Naive B cell (primary cell): ENCODE results near the gene LRRC28. TPM values are rescaled to one million over a fixed set of nuclear protein-coding genes. Genes with fewer than 3 reads are reported as not detected.

ENCODE experiments used
- ATAC-seq, 2 donors: fragments of 150-1000 bp; cut with Tn5 transposase; 2 replicates each; pipeline ENCODE4 v1.10.0; 2021; ENCODE audit warnings: low read depth in 2 of 2, mild to moderate bottlenecking in 2 of 2, moderate library complexity in 2 of 2
- DNase-seq: peaks from one replicate; pipeline ENCODE4 v3.0.0; 2022
- H3K27ac Mint-ChIP-seq, 6 donors: one replicate each; pipeline ENCODE4 v1.8.0; 2020 to 2022; ENCODE audit warnings: mild to moderate bottlenecking in 6 of 6, mixed read lengths in 6 of 6, moderate library complexity in 5 of 6, inconsistent platforms in 2 of 6
- H3K27me3 Mint-ChIP-seq, 3 donors: one replicate each; pipeline ENCODE4 v1.8.0; 2021 to 2022; ENCODE audit warnings: mixed read lengths in 3 of 3, mild to moderate bottlenecking in 1 of 3
- H3K36me3 Mint-ChIP-seq, 2 donors: one replicate each; pipeline ENCODE4 v1.8.0; 2020 to 2022; ENCODE audit warnings: mixed read lengths in 2 of 2, inconsistent platforms in 1 of 2, mild to moderate bottlenecking in 1 of 2
- H3K4me1 Mint-ChIP-seq, 3 donors: one replicate each; pipeline ENCODE4 v1.8.0; 2020 to 2022; ENCODE audit warnings: mixed read lengths in 3 of 3, inconsistent platforms in 1 of 3, mild to moderate bottlenecking in 1 of 3, moderate library complexity in 1 of 3
- H3K4me3 Mint-ChIP-seq, 8 donors: one replicate each; pipeline ENCODE4 v1.8.0; 2020 to 2022; ENCODE audit warnings: mild to moderate bottlenecking in 8 of 8, mixed read lengths in 8 of 8, moderate library complexity in 8 of 8, inconsistent platforms in 2 of 8
- H3K9me3 Mint-ChIP-seq, 7 donors: one replicate each; pipeline ENCODE4 v1.8.0; 2020 to 2022; ENCODE audit warnings: mixed read lengths in 7 of 7, mild to moderate bottlenecking in 5 of 7, inconsistent platforms in 2 of 7, moderate library complexity in 1 of 7
- polyA plus RNA-seq, 6 donors: library from polyadenylated mRNA; unstranded; fragments of 300-500 nt; fragmentation: Illumina TruSeq; gene quantifications; one replicate each; pipeline ENCODE4 v1.2.3, GENCODE V29; 2021; ENCODE audit warnings: low read depth in 6 of 6

Gene LRRC28
- polyA plus RNA-seq: 10 to 100 TPM; 20.9 to 41.9 (median 26.9) TPM

DNA sequence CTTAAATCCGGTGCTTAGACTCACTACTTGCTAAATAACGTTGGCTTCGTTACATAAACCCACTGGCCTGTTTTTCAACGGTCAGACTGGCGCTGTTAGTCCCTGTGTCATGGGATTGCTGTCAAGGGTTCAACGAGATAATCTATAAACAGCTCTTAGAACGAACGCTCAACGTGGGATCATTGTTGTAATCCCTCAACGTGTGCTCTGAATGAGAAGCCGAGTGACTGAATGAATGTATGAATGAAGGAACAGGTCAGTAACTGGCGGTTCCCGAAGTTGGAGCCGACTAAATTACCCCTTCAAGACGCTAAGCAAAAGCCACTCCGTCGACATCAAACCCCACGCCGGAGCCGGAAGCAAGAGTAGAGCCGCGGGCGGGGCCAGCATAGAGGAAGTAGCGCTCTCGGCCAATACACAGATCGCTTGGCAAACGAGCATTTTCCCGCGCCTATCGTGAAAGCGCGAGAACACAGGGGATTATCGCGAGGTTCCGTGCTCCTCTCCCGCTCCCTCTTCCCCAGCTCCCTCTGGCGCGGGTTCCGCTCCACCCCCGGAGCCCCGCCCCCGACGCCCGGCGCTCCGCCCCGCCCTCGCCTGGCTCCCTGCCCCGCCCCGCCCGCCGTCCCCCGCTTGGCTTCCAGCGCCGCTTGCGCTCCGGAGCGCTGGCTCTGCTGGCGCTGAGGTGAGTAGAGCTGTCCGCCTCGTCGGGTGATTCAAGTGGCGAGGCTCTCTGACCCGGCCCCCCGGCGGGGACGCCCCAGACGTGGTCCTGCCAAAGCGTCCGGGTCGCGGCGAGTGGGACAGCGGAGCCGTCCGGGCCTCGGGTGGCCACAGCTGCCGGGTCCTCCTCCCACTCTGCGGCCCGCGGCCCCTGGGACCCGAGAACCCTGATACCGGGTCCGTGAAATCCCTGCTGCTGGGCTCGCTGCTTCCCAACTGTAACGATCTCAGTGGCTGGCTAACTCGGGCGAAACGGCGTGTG, at the start of gene LRRC28:
LRRC28 (plus strand) TSS at position 625 of the 985 bp plus-strand sequence. CDS start 4,477 bp downstream, outside the sequence.
- peak within 1 kb of the TSS; percentile 78 to 94 (median 91) for H3K27ac Mint-ChIP-seq
- no peaks in the 10 kb centered on the region for H3K27me3 Mint-ChIP-seq
- peak within 1 kb of the TSS in 6 of 8 donors; percentile 92 to 96 (median 95) for H3K4me3 Mint-ChIP-seq
- ATAC-seq (peak; percentile 97), DNase-seq (peak; percentile 88)
- H3K36me3 Mint-ChIP-seq: peaks cover 0 to 7% of the 10 kb centered on the region in 2 donors
- H3K4me1 Mint-ChIP-seq: peaks cover 25 to 33% (median 27%) of the 10 kb centered on the region in 3 donors
- H3K9me3 Mint-ChIP-seq: peaks cover 0 to 6% (median 0%) of the 10 kb centered on the region in 7 donors

- no peak for ATAC-seq
- Mint-ChIP-seq H3K4me3 (no peak overlapping the region), H3K36me3 (no peaks in the 10 kb centered on the region), H3K4me1 (no peaks in the 10 kb centered on the region), H3K9me3 (peaks cover 0 to 5% (median 0%) of the 10 kb centered on the region in 7 donors), H3K27me3 (peaks cover 0 to 6% (median 0%) of the 10 kb centered on the region in 3 donors), H3K27ac (no peak overlapping the region)
- DNase-seq: no peak
Measured at GRCh38 chr15:99202176-99202552, 49.1 kb upstream of the LRRC28 start.

DNA sequence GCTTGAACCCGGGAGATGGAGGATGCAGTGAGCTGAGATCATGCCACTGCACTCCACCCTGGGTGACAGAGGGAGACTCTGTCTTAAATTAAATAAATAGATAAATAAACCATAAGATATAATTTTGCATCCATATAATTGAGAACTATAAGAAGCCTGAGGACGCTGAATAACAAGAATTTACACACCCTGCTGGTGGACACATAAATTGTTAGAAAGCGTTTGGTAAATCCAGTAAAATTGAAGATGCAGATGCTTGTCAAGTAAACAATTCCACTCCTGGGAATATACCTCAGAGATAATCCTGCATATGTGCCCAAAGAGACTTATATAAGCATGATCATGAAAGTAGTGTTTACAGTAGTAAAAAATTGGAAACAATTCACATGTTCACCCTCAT, 43.6 kb upstream of the LRRC28 start:
- no peak overlapping the region for H3K27ac Mint-ChIP-seq
- H3K9me3 Mint-ChIP-seq: no peaks in the 10 kb centered on the region
- peaks cover 0 to 6% (median 0%) of the 10 kb centered on the region in 3 donors for H3K27me3 Mint-ChIP-seq
- DNase-seq: no peak
- ATAC-seq: no peak
- H3K4me1 Mint-ChIP-seq: no peaks in the 10 kb centered on the region
- no peaks in the 10 kb centered on the region for H3K36me3 Mint-ChIP-seq
- no peak overlapping the region for H3K4me3 Mint-ChIP-seq

DNA sequence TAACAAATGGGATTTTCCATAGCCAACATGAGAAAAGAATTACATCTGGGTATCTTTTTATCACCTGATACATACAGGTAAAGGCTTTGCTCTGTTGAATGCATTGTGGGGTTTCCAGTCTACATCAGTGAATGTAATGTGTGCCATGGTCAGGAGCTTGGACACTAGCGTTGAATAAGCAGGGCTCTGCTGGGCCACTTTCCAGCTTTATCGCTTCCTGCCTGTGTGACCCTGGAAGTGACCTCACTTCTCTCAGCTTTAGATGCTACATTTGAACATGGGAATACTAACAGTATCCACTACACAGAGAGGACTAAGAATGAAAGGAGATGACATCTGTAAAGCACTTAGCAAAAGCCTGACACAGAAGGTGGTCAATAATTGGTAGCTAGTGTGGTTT, 42.0 kb upstream of the LRRC28 start:
- DNase-seq: no peak
- Mint-ChIP-seq H3K27me3 (peaks cover 0 to 6% (median 0%) of the 10 kb centered on the region in 3 donors), H3K4me3 (peak overlapping the region in 1 of 8 donors; percentile 25), H3K9me3 (no peaks in the 10 kb centered on the region), H3K36me3 (no peaks in the 10 kb centered on the region), H3K27ac (no peak overlapping the region), H3K4me1 (no peaks in the 10 kb centered on the region)
- no peak for ATAC-seq

DNA sequence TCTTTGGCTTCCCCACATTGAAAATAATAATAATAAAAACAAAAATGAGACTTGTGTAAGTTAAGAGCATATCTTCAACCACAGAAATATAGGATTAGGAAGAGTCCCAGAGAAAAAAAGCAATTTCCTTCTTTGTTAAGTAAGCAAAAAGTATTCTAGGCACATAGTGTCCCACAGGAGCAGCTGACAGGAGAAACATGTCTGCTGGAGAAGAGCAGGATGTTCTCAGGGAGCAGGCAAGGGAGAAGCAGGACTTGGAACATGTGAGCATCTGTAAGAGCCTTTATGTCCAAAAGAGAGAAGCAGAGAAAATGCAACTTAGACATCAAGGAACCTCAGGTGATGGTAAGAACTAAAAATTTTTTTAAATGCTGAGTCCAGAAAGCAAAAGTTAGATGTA, 40.9 kb upstream of the LRRC28 start:
- no peaks in the 10 kb centered on the region for H3K4me1 Mint-ChIP-seq

GRCh38 chr15:99211926-99212325, 39.4 kb upstream of the LRRC28 start:
- ATAC-seq: no peak
- H3K4me3 Mint-ChIP-seq: no peak overlapping the region
- no peaks in the 10 kb centered on the region for H3K4me1 Mint-ChIP-seq
- no peak for DNase-seq
- H3K27ac Mint-ChIP-seq: no peak overlapping the region
- no peaks in the 10 kb centered on the region for H3K9me3 Mint-ChIP-seq
- H3K27me3 Mint-ChIP-seq: no peaks in the 10 kb centered on the region
- no peaks in the 10 kb centered on the region for H3K36me3 Mint-ChIP-seq

More for the DNA sequence above, 40.9 kb upstream of the LRRC28 start:
- ATAC-seq (no peak), DNase-seq (no peak)
- peaks cover 0 to 6% (median 0%) of the 10 kb centered on the region in 3 donors for H3K27me3 Mint-ChIP-seq
- no peaks in the 10 kb centered on the region for H3K9me3 Mint-ChIP-seq
- no peak overlapping the region for H3K4me3 Mint-ChIP-seq
- H3K27ac Mint-ChIP-seq: no peak overlapping the region
- no peaks in the 10 kb centered on the region for H3K36me3 Mint-ChIP-seq

DNA sequence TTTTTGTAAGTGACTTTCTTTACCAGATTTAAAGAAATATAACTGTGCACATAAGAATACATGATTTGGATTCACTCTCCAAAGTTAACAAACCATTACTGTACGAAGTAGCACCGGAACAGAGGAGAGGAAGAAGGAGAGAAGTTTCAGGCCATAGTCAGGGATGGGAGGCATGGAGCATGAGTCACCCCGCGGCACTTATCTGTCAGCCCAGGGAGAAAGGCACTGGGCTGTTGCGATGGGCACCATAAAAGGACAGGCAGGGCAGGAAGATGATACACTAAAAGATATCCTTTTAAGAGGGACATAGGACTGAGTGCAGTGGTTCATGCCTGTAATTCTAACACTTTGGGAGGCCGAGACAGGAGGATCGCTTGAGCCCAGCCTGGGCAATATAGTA, 38.9 kb upstream of the LRRC28 start:
- Mint-ChIP-seq H3K4me3 (no peak overlapping the region), H3K27ac (peak overlapping the region in 1 of 6 donors; percentile 42), H3K36me3 (no peaks in the 10 kb centered on the region), H3K27me3 (no peaks in the 10 kb centered on the region), H3K9me3 (no peaks in the 10 kb centered on the region), H3K4me1 (no peaks in the 10 kb centered on the region)
- no peak for DNase-seq
- ATAC-seq: no peak

GRCh38 chr15:99213187-99213811, 38.0 kb upstream of the LRRC28 start:
- ATAC-seq (peak; percentile 37 to 53), DNase-seq (peak; percentile 21)
- Mint-ChIP-seq H3K4me1 (no peaks in the 10 kb centered on the region), H3K9me3 (no peaks in the 10 kb centered on the region), H3K4me3 (no peak overlapping the region), H3K27ac (no peak overlapping the region), H3K36me3 (no peaks in the 10 kb centered on the region), H3K27me3 (no peaks in the 10 kb centered on the region)

DNA sequence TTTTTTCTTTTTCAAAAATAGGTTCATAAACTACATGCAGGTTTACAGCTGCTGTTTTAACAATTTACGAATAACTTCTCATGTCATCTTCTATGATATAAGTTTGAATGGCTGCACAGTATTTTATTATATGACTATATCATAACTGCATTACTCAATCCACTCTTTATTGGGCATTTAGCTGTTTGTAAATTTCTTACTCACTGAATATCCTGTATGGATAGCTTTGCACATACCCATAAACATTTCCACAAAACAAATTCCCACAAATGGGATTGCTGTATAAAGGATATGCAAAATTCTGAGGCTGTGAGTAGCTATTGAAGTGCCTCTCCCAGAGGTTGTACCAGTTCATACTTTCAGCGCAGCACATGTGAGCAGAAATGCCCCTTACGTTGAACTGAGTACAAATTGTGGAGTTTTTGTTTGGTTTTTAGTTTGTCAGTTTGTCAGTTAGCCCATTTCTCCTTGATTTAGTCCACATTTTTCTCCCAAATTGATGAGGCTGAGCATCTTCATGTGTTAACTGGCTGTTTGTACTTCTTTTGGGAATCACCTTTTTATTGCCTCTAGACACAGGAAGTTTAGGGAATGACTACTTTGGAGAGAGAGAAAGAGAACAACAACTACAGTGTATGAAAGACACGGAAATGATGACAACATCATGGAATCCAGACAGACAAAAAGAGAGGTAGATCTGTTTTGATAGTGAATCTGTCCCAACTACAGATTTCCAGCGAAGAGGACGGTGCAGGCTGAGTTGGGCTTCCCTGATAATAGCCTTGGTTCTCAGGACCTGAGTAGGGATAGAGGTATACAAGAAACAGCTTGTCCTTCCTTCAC, 26.7 kb upstream of the LRRC28 start:
- DNase-seq (no peak), ATAC-seq (no peak)
- Mint-ChIP-seq H3K4me3 (no peak overlapping the region), H3K9me3 (peaks cover 0 to 1% (median 0%) of the 10 kb centered on the region in 7 donors), H3K4me1 (no peaks in the 10 kb centered on the region), H3K27ac (no peak overlapping the region), H3K27me3 (no peaks in the 10 kb centered on the region), H3K36me3 (no peaks in the 10 kb centered on the region)

- Mint-ChIP-seq H3K4me3 (no peak overlapping the region), H3K36me3 (no peaks in the 10 kb centered on the region), H3K27ac (no peak overlapping the region), H3K9me3 (peaks cover 0 to 1% (median 0%) of the 10 kb centered on the region in 7 donors), H3K27me3 (no peaks in the 10 kb centered on the region), H3K4me1 (no peaks in the 10 kb centered on the region)
- DNase-seq: no peak
- ATAC-seq: no peak
Measured at GRCh38 chr15:99226802-99227201, 24.5 kb upstream of the LRRC28 start.

GRCh38 chr15:99228120-99228770, 23.0 kb upstream of the LRRC28 start:
- Mint-ChIP-seq H3K9me3 (peaks cover 0 to 7% (median 3%) of the 10 kb centered on the region in 7 donors), H3K36me3 (no peaks in the 10 kb centered on the region), H3K4me1 (no peaks in the 10 kb centered on the region), H3K4me3 (no peak overlapping the region), H3K27me3 (no peaks in the 10 kb centered on the region), H3K27ac (no peak overlapping the region)
- DNase-seq (no peak), ATAC-seq (no peak)

DNA sequence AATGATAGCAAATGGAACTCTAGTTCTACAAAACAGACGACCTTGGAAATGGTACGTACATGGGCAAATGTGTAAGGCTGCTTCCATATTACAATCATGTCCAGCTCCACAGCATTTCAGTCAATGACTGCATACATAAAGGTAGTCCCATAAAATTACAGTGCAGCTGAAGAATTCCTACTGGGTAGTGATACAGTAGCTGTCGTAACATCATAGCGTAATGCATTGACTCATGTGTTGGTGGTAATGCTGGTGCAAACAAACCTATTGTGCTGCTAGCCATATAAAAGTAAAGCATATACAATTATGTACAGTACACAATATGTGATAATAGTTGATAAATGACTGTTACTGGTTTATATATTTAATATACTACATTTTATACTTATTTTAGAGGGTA, 20.4 kb upstream of the LRRC28 start:
- no peak for ATAC-seq
- no peaks in the 10 kb centered on the region for H3K27me3 Mint-ChIP-seq
- peaks cover 0 to 7% (median 3%) of the 10 kb centered on the region in 7 donors for H3K9me3 Mint-ChIP-seq
- H3K4me1 Mint-ChIP-seq: no peaks in the 10 kb centered on the region
- no peaks in the 10 kb centered on the region for H3K36me3 Mint-ChIP-seq
- DNase-seq: no peak
- H3K4me3 Mint-ChIP-seq: no peak overlapping the region
- H3K27ac Mint-ChIP-seq: no peak overlapping the region

DNA sequence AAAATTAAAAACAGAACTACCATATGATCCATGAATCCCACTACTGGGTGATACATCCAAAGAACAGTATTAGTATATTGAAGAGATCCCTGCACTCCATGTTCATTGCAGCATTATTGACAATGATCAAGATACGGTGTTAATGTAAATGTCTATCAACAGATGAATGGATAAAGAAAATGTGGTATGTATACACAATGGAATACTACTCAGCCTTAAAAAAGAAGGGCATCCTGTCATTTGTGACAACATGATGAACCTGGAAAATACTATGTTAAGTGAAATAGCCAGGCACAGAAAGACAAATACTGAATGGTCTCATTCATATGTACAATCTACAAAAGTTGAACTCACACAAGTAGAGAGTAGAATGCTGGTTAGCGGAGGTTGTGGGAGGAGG, 18.5 kb upstream of the LRRC28 start:
- no peaks in the 10 kb centered on the region for H3K4me1 Mint-ChIP-seq
- no peaks in the 10 kb centered on the region for H3K36me3 Mint-ChIP-seq
- no peaks in the 10 kb centered on the region for H3K27me3 Mint-ChIP-seq
- H3K9me3 Mint-ChIP-seq: peaks cover 0 to 9% (median 3%) of the 10 kb centered on the region in 7 donors
- H3K27ac Mint-ChIP-seq: no peak overlapping the region
- H3K4me3 Mint-ChIP-seq: no peak overlapping the region
- ATAC-seq: no peak
- DNase-seq: no peak
